ENCODE results near the gene PSD2.

Gene PSD2

DNA sequence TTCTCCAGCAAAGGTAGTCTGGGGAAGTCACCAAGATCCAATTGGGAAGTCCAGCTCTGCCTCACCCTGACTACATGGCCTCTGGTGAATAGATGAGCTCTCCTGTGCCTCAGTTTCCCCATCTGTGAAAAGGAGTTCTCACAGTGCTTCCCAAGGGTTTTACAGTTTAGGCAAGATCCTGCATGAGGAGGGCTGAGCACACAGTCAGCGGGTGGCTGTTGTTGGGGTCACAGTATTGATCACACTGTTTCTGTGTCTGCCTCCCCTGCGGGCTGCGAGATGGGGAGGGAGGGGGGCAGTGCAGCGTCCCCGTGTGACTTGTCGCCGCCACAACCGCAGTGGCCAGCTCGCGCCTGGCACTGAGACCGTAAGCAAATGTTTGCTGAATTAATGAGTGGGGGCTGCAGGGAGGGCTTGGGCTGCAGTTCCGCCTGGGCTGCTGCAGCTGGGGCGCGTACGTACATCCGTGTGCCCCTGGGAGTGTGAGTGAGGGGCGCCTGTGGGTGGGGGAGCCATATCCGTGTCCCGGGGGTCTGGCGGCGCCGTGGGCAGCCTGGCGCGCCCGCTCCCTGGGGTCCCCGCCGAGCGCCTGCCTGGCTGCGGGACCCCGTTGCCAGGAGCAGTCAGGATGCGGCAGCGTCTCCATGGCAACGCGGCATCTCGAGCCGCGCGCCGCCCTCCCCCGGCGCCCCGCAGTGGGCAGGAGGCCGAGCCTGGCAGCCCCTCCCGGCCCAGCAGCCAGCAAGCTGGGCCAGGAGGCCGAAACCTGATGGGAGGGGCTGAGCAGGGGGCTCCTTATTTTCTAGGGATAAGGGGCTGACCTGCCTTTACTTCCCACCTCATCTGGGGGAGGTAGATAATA, 31.4 kb upstream of the PSD2 start:
- DNase-seq: no peak

DNA sequence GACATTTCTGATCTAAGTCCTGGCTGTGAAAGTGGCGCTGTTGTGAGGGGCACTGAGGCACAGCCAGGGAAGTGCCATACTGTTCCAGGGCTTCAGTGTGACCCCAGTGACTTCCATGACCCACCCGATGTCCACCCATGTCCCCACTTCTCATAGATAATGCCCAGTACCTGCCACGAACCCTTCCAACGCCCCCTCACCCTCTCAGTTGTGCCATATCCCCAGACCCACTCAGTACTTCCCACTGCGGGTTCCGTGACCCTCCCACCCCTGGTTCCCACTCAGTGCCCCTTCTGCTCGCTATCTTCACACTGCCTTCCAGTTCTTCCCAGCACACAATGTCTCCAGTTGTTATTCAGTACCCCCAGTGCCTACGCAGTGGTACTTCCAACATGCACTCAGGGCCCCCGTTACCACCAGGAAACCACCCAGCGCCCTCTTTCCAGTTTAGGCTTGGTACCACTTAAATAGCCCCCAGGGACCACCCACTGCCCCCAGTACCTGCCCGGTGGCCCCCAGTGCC, 30.7 kb upstream of the PSD2 start:
- no peak for DNase-seq

DNA sequence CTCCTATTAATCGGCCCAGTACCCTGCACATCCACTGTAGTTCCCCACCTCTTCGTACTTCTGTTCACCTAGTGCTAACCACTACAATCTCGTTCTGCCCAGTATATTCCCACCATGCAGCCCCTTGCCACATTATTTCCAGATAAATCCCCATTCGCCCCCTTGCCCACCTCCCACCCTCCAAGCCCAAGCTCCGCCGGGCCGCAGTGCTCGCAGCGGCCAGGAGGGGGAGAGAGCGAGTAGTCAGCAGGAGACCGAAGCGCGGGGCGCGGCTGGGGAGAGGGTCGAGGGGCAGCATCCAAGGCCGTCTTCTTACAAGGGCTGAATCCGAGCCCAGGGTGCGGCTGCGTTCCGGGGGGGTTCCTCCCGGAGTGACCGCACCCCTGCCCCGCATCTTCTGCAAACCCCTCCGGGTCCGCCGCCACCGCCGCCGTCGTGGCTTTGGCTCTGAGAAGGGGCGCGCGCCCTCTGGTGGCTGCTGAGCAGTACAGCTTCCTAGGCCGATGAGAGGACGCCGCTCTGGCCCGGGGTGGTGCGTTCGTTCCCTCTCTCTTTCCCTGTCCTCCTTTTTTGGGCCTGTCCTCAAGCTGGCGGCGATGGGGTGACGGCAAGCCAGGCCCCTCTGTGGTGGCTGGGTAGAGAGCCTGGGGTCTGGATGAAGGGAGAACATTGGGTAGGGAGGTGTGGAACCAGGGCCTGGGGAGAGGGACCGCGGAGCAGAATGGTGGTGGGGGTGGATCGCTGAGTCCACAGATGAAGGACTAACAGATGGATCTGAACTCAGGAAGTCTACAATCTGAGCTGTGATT, 30.0 kb upstream of the PSD2 start:
- no peak for DNase-seq

DNA sequence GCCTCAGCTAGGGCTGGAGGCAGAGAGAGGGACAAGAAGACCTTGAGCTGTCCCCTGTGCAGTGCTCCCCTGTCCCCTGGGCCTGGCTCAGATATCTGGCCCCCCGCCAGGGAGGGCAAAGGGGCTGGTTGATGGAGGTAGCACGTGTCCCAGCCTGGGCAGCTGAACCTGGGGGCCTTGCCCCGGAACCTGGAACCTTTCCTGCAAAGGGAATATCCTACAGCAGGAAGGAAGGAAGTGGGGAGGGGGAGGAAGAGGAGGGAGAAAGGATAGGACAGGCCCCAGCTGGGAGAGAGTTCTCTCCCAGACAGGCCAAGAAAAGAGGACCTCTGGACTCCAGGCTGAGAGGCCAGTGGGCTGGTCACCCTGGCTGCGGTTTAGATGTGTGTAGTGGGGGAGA, 27.6 kb upstream of the PSD2 start:
- no peak for DNase-seq

DNA sequence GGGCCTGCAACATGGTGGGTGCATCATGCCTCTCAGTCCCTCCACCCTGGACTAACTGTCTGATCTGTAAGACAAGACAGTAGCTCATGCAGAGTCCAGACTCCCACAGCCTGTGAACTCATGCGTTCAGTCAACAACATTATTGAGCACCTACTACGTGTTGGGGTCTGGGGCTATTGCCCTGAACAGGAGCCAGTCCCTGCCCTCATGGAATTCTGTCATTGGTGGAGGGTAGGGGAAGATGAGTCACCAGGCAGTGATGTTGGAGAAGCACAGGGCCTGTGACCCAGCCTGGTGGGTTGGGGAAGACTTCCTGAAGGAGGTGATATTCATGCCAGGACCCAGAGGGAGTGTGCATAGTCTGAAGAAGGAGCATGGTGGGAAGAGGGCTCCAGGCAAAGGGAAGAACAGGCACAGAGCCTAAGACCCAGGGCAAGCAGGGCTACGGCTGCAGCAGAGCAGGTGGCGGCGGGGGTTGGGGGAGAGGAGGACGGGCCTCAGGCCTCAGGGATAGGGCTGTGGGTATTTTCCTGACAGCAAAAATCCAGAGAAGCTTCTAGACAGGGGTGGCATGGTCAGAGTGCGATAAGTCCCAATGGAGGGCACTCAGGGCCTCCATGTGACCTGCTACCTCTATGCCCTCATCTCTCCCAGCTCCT, 26.7 kb upstream of the PSD2 start:
- no peak for DNase-seq

DNA sequence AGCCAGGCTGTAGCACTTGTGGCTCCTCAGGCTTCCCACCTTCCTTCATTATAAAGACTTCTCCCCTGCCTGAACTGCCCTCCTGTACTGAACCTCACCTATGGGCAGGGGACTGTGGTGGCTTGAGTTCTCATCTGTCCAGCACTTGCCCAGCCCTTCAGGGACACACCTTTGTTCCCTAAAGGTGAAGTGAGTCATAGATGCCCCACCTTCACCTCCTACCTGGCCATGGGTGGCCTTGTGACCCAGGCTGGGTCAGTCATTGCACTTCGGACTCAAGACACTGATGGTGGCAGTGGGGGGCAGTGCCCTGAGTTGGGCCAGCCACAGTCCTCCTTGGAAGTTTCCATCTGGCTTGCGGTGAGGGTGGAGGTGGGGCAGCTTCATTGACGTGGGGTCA, 26.1 kb upstream of the PSD2 start:
- no peak for DNase-seq

DNA sequence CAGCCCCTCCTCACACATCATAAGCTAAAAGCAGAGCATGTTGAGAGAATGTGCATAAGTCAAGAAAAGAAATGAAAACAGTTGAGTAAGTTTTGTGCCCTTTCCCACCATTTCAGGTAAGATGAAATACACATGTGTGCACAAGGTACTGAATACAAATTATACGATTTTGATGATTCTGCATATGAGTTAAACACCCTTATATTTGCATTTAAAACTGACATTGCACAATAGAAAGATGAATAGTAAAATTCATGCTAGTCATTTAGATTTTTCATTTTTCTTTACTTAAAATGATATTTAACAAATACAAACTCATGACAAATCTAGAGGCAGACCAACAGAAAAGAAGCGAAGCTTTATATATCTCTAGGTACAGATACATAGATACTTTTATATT, 24.9 kb upstream of the PSD2 start:
- no peak for DNase-seq

DNA sequence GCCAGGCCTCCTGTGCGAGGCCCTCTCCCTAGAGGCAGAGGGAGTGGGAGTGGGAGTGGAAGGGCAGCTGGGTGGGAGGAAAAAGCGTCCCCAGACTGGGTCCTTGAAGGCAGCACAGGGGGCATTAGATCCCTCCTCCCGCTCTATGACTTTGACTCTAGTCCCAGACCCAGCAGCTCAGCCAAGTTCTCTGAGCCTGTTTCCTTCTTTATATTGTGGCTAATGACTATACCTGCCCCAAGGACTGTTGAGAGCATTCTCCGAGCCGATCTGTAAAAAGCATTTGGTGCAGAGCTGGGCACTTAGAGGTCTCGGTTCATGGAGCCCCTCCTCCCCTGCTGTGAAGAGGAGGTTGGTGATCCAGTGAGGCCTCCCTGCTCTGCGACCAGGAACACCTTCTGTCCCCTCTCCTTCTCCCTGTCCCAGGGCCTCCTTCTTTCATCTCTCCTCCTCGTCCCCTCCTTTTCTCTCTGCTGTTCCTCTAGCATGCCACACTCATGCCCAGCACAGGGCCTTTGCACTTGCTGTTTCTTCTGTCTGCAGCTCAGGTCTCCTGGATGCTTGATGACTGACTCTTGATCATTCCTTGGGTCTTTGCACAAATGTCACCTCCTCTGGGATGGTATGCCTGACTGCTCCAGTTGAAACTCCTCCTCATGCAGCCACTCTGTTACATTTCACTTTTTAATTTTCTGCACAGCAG, 23.4 kb upstream of the PSD2 start:
- DNase-seq: no peak

DNA sequence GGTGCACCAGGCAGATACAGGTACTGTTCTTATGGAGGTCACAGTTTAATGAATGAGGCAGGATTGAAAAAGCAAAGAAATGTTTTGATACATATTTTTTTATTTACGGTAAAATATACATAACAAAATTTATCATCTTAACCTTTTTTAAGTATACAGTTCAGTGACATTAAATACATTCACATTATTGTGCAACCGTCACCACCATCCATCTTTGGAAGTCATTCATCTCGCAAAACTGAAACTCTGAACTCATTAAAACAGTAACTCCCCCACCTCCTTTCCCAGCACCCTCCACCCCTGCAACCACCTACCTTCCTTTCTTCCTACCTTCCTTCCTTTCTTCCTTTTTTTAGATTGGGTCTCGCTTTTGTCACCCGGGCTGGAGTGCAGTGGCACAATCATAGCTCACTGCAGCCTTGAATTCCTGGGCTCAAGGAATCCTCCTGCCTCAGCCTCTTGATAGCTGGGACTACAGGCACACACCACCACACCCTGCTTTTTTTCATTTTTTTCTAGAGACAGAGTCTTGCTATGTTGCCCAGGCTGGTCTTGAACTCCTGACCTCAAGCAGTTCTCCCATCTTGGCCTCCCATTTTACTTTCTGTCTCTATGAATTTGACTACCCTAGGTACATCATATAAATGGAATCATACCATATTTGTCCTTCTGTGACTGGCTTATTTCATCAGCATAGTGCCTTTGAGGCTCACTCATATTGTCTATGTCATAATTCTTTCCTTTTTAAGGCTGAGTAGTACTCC, 22.5 kb upstream of the PSD2 start:
- no peak for DNase-seq

DNA sequence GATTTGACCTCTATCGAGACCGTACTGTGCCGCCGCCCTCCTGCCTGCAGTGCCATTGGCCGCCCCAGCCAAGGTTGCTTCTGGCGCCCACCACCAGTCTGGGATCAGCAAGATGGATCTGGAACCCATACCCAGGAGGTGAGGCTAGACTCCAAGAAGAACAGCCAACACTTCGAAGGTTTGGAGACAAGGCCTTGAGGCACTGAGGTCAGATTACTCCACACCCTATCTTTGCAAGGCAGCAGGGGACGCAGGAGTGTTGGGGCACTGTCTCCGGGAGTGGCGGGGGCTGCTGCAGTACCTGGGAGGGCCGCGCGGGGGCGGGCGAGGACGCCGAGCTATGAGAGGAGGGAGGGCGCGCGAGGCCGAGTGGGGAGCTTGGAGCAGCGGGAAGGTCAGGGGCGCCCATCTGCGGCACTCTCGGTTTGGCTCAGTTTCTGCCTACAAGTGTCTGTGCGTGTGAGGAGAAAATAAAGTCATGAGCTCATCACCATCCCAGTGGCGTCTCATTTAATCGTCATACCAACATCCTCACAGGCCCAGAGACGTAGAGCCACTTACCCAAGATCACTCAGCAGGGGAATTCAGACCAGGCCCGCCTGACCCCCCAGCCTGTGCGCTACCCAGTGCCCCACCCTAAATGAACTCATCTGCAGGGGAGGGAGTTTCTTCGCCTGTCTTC, 20.5 kb upstream of the PSD2 start:
- DNase-seq: no peak

DNA sequence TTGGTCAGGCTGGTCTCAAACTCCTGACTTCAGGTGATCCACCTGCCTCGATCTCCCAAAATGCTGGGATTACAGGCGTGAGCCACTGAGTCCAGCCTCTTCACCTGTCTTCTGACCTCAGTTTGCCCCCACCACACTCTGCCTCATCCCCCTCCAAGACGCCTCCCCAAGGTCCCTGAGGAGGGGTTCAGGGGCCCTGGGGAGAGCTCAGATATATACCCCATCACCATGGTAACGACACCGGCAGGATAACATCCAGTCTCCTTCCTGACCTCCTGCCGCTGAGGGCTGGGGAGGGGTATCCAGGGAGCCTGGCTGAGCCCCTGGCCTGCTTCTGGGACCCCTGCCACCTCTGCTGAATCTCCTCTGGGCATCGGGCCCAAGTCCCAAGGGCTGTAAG, 19.7 kb upstream of the PSD2 start:
- no peak for DNase-seq

DNA sequence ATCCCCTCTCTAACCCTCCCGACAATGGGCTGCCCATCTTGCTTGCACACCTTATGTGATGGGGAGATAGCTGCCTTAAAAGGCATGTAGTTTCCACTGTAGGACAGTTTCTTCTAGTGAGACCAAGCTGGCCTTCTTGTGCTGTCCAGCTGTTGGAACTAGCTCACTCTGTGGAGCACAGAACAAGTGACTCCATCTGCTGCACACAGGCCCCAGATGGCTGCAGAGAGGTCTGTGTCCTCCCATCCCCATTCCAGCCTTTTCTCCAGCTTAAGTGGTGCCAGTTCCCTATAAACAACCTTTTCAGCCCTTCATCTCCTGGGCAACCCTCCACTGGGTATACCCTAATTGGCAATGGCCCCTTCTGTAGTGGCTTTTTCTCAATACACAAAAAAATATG, 18.7 kb upstream of the PSD2 start:
- DNase-seq: no peak

DNA sequence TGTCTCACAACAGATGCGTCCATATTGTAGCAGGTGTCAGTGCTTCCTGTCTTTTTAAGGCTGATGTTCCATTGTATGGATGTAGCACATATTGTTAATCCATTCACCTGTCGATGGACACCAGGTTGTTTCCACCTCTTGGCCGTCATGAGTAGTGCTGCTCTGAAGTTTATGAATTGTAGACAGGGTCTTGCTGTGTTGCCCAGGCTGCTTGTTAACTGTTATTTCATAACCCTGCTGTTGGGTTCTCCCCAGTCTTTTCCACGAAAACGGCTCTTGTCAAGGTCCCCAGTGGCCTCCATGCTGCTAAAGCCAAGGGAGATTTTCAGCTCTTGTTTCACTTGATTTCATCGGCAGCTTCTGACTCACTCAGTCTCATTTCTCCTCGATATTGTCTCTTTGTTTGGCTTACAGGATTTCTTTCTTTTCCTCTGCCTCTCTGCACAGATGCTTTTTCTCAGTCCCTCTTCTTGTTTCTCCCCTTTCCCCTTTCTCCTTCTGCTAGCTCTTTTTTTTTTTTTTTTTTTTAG, 12.1 kb upstream of the PSD2 start:
- no peak for DNase-seq

DNA sequence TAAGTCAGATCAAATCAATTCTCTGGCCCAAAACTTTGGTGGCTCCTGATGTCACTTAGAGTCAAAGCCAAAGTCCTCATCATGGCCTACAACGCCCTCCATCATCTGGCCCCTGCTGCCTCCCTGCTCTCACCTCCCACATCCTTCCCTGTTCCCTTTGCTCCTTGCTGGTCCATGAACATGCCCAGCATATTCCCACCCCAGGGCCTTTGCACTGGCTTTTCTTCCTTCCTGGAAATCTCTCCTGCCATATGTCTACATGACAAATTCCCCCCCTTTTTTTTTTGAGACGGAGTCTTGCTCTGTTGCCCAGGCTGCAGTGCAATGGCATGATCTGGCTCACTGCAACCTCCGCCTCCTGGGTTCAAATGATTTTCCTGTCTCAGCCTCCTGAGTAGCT, 11.1 kb upstream of the PSD2 start:
- DNase-seq: no peak

DNA sequence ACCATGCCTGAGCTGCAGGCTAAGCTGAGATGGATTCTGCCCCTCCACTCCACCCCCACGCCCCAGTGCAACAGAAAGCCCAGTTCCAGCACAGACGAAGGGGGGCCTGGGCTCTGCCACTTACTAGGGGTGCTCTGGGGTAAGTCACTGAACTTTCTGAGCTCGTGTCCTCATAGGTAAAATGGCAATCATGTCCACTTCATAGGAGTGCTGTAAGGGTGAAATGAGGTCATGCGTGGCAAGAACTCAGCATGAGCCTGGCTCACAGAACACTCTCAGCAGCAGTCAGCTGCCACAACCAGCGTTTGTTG, 8.4 kb upstream of the PSD2 start:
- DNase-seq: no peak

DNA sequence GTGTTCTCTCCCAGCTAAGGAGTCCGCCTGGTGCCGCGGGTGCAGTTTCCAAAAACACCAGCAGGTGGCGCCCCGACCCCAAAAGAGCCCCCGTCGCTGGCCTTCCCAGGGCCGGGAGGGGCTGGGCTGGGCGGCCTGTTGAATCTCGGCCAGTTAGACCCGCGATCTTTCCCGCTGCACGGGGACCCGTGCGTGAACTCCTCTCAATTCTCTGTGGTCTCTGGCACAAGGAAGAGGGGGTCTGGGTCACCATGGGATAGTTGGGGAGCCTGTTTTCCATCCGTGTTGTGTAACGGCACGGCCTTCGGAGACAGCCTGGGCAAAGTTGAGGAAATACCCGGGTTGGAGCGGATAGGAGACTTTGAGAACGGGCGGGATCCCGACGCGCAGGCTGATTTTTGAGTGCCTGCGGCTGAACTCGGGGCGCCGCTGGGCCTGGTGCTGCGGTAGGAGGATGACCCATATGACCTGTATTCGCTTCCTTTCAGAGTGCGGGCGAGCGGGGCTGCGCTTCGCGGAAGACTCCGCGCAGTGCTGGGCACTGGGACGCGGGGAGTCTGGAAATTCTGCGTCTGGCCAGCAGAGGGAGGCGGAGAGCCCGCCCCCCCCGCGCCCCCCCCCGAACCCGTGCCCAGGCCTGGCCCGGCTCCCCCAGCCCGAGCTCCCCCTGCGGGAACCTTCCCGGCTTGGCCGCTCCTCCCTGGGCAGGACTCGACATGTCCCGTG, 7.9 kb upstream of the PSD2 start:
- no peak for DNase-seq

DNA sequence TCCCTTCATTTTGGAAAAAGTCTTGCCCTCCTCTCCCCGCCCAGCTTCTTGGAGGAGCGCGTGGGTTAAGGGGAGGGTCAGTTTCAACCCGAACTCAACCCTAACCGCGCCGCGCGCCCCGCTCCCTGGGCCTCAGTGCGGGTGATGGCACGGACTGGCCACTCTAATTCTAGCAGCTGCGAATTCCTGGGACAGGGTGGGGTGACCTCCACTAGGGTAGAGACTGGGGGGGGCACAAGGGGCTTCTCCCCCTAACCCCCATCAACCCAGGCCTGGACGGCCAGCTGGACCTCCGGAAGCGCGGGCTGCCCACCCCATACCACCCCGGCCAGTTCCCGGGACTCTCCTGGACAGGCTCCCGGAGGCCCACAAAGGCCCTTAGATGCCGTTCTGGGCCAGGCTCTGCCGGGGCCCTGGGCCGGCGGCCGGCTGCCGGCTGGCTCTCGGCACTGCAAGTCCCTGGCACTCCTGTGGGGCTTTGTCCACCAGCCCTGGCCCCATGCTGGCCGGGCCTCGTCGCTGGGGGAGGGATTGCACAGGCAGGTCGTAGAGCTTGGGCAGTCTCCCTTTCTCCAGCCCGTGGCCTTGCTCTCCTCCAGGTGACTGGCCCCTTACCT, 7.2 kb upstream of the PSD2 start:
- no peak for DNase-seq

DNA sequence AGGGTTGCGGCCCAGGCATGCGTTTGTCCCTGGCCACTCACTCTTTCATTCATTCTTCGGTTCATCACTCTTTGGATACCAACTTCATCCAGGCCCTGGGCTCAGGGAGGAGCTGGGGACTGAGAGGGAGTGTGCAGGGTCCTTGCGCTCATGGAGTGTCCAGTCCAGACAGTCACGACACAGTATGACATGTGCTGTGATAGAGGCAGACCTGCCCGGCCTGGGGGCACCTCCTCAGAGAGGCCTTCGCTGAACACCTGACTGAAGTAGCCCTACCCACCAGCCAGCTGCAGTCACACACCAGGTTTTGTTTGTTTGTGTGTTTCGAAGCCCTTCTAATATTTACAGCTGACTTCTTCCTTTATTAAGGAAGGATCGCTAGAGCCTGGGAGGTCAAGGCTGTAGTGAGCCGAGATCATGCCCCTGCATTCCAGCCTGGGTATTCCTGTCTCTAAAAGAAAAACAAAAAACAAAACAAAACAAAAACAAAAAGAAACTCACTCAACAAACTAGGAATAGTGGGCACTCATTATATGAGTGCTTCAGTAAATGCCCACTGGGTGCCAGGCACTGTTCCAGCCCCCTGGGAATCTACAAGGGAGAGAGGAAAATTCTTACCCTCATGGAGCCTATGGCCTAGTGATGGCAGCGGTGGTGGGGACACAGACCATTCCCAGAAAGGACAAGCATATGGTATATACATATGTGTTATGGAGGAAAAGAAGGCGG, 6.3 kb upstream of the PSD2 start:
- DNase-seq: no peak

DNA sequence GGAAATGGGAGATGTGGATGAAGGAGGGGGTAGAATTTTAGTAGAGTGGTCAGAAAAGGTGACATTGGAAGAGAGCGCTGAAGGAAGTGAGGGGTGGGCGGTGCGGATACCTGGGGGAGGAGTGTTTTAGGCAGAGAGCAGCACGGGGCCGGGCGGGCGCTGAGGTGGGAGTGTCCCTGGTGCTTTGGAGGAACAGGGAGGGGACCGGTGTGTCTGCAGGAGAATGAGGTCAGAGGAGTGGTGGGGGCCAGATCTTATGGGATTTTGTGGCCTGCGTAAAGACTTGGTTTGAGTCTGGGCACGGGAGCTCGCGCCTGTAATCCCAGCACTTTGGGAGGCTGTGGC, 5.8 kb upstream of the PSD2 start:
- DNase-seq: no peak

DNA sequence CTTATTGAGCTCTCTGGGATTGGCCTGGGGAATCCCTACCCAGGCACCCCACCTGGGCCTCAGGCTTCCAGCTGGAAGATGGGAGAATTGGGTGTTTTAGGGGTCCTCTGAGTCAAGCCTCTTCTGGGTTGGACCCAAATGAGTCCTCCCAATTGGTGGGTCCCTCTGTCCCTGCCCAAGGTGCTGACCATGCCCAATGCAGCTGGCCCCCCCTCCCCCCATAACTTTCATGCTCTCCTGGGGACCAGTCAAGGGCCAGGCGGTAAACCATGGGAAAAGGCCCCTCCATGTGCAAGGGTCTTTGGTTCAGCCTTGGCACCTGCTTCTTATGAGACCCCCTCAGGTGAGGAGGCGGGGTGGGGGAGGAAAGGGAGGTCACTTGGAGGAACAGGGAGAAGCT, 3.4 kb upstream of the PSD2 start:
- no peak for DNase-seq
